GM11168 (cell line): Measurements from ENCODE around the gene LRRC58.

Experiments
- in situ Hi-C: fragments of 300-500 bp; cut with MboI; formaldehyde crosslinking; loops from one replicate; pipeline ENCODE4 v1.12.0; 2022; ENCODE audit warnings: low sequenced_read_pairs; ENCODE audit not compliant: unreplicated experiment

LRRC58 gene

DNA sequence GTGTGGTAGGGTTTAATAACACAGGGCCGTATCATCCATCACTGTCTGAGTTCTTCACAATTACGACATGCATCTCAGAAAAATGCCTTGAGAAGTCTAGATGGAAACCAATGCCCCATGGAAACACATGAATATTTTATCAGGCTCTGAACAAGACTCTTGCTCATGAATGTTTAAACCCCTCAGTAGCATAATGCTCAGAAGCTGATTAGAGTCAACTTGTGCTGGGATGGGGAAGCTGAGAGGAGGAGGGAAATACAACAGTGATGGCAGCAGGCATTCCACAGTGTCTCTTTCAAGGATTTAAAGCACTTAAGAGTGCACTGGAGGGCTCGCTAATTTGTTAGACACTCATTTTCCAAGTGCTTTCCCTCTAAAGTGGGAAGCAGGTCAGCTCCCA lies 67.9 kb downstream of the LRRC58 start:
- in situ Hi-C loops: no loop called here

DNA sequence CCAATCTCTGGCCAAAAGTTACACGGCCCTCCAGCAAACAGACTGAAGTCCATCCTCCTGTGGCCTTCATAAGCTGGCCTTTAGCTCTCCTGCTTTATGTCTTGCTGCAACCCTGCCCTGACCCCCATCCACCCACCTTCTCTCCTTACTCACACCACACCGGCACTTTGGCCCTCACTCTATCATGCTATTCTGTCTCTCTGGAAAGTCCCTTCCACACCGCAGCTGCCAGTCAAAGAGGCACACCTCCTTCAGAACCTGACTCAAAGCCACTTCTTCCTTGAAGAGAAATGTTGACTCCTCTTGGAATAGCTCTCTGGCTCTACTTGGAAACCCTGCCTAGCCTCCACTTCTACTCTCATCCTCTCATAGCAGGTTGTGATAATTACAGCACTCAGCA lies 68.6 kb downstream of the LRRC58 start:
- in situ Hi-C loops: no loop called here

DNA sequence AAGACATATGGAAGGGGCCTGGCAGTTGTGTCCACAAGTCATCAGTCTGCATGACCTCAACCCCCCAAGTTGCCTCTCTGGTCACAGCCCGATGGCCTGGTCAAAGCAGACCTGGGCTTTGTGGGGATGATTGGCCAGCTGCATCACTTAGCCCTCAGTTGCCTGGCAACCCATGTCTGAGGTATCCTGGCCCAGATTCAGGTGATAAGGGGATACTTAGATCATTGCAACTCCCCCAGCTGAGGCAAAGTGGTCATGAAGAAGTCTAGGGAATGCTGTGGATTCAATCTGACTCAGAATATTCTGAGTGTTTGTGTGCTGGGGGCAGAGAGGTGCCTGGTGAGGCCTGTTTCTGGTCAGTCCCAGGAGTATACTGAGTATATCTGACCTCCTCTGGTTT lies 69.1 kb downstream of the LRRC58 start:
- in situ Hi-C loops: no loop called here

DNA sequence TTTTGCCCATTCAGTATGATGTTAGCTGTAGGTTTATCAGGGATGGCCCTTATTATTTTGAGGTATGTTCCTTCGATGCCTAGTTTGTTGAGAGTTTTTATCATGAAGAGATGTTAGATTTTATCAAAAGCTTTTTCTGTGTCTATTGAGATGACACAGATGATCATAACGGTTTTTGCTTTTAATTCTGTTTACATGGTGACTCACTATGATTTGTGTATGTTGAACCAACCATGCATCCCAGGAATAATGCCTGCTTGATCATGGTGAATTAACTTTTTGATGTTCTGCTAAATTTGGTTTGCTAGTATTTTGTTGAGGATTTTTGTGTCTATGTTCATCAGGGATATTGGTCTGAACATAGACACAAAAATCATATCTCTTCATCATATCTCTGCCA lies 72.4 kb downstream of the LRRC58 start:
- in situ Hi-C loops: no loop called here

DNA sequence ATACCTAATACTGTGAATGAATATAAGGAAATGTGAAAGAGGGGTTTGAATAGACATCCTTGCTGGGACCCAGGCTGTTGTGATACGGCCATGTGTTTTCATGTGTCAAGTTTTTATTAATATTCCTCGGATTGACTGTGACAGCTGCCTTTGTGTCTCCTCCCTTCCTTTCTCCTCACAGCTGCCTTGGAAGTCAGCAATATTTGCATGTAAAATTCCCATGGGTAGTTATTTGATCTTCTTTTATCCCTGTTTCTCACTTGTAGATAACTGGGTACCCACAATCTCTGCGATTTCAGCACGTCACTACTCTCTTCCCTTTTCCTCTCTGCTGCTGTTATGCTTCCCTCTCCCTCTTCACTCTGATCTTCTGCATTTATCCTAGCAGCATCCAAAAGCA lies 73.5 kb downstream of the LRRC58 start:
- in situ Hi-C loops: no loop called here

DNA sequence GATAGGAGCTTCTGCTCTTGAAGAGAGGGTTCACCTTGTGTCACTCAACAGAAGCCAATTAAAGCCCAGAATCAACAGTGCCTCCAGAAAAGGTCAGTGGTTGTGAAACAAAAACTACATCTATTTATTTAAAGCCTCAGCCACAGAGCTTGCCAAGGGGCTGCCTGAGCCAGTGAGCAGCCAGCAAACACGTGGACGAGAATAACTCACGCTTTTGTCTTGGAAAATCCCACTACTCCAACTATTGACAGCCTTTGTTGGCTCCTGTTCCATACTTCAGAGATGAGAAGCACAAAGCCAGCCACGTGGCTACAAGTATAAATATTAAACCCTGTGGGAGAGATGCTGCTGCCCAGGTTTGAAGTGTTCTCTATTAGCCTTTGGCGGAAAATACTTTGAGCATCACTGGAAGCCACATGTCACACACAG lies 74.4 kb downstream of the LRRC58 start:
- in situ Hi-C loops: no loop called here
